Measurements from ENCODE around the gene FBN1.

Gene FBN1

DNA sequence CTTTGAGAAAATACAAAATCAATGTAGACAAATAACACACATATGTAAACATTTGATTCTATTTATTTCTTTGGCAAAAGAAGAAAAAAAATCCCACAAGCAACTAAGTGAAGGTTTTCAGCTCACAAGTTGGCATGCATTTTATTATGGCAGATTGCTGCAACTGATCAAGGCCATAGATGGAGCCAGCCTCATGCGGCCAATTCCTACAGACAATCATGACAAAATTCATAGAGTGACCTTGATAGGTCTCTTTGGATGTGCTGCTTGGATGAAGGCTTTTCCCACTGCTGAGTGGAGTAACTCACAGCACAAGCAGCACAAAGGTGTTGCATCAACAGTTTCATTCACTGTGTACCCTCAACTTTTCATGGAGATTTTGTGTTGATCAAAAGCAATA, 22.1 kb downstream of the FBN1 start:
- H3K36me3 ChIP-seq (ENCODE audit: control insufficient read depth in 2 of 2, insufficient read depth in 1 of 2, low read length in 2 of 2) = no peaks in the 10 kb centered on the region
- CTCF ChIA-PET = interaction anchor here (0.7 kb wide), 1 partner anchor 216 kb away, joined by 3 read pairs; no protein-coding TSS in a partner anchor
- no peaks in the 10 kb centered on the region for H3K4me1 ChIP-seq (ENCODE audit: control insufficient read depth, insufficient read depth, low read length)
- no peak overlapping the region for H3K4me3 ChIP-seq (ENCODE audit: low read depth, low read length)
- no peak overlapping the region for H3K27ac ChIP-seq (ENCODE audit: extremely low read depth, low read depth, low read length)
- H3K9me3 ChIP-seq (ENCODE audit: control insufficient read depth, insufficient read depth, low read depth, low read length) = no peaks in the 10 kb centered on the region
- POLR2A ChIA-PET = no interaction called here
- TF ChIP-seq, protein P1, sequence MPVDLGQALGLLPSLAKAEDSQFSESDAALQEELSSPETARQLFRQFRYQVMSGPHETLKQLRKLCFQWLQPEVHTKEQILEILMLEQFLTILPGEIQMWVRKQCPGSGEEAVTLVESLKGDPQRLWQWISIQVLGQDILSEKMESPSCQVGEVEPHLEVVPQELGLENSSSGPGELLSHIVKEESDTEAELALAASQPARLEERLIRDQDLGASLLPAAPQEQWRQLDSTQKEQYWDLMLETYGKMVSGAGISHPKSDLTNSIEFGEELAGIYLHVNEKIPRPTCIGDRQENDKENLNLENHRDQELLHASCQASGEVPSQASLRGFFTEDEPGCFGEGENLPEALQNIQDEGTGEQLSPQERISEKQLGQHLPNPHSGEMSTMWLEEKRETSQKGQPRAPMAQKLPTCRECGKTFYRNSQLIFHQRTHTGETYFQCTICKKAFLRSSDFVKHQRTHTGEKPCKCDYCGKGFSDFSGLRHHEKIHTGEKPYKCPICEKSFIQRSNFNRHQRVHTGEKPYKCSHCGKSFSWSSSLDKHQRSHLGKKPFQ (tag by site-specific recombination; IDR thresholded peaks at IDR 0.05) = no peak
- TF ChIP-seq MYNN (tag by site-specific recombination; IDR thresholded peaks at IDR 0.05; ENCODE audit: borderline replicate concordance) (no peak), ZBTB21 (tag by site-specific recombination; IDR thresholded peaks at IDR 0.05) (no peak), ZNF571 (tag by site-specific recombination; IDR thresholded peaks at IDR 0.05) (no peak), ZNF701 (tag by site-specific recombination; IDR thresholded peaks at IDR 0.05) (no peak), WT1 (tag by site-specific recombination; IDR thresholded peaks at IDR 0.05) (no peak), ZNF792 (tag by site-specific recombination; IDR thresholded peaks at IDR 0.05) (no peak)
- TF ChIP-seq, protein P2, sequence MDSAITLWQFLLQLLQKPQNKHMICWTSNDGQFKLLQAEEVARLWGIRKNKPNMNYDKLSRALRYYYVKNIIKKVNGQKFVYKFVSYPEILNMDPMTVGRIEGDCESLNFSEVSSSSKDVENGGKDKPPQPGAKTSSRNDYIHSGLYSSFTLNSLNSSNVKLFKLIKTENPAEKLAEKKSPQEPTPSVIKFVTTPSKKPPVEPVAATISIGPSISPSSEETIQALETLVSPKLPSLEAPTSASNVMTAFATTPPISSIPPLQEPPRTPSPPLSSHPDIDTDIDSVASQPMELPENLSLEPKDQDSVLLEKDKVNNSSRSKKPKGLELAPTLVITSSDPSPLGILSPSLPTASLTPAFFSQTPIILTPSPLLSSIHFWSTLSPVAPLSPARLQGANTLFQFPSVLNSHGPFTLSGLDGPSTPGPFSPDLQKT (IDR thresholded peaks at IDR 0.05; ENCODE audit: borderline replicate concordance, low read depth, low read length) = no peak

DNA sequence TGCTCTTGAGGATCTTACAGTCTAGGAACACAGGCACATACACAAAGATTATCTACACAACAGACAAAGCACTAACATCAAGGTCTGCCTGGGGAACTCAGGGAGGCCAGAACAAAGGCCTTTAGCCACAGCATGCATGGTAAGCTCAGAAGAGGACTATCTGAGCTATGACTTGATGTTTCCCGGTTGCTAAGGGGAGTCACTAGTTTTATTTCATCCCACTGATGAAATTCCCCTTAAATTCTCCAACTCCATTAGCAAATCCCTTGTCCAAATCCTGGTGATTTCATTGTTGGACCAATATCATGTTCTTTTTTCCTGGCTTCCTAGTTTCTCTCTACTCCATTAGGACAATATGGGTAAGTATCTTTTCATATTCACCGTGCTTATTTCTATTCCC, 23.3 kb downstream of the FBN1 start:
- Histone ChIP-seq H3K27ac (ENCODE audit: extremely low read depth, low read depth, low read length) (no peak overlapping the region), H3K9me3 (ENCODE audit: control insufficient read depth, insufficient read depth, low read depth, low read length) (no peaks in the 10 kb centered on the region), H3K36me3 (ENCODE audit: control insufficient read depth in 2 of 2, insufficient read depth in 1 of 2, low read length in 2 of 2) (no peaks in the 10 kb centered on the region), H3K4me3 (ENCODE audit: low read depth, low read length) (no peak overlapping the region), H3K4me1 (ENCODE audit: control insufficient read depth, insufficient read depth, low read length) (no peaks in the 10 kb centered on the region)
- POLR2A ChIA-PET = no interaction called here
- CTCF ChIA-PET = no interaction called here
- TF ChIP-seq, protein P3, sequence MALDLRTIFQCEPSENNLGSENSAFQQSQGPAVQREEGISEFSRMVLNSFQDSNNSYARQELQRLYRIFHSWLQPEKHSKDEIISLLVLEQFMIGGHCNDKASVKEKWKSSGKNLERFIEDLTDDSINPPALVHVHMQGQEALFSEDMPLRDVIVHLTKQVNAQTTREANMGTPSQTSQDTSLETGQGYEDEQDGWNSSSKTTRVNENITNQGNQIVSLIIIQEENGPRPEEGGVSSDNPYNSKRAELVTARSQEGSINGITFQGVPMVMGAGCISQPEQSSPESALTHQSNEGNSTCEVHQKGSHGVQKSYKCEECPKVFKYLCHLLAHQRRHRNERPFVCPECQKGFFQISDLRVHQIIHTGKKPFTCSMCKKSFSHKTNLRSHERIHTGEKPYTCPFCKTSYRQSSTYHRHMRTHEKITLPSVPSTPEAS (tag by site-specific recombination; IDR thresholded peaks at IDR 0.05) = no peak
- TF ChIP-seq ZNF837 (tag by site-specific recombination; IDR thresholded peaks at IDR 0.05) (no peak), ZNF274 (IDR thresholded peaks at IDR 0.05; ENCODE audit: low read length) (no peak), ZNF274 (tag by site-specific recombination; IDR thresholded peaks at IDR 0.05; ENCODE audit: borderline replicate concordance) (no peak), ZNF768 (tag by site-specific recombination; IDR thresholded peaks at IDR 0.05) (no peak), KLF16 (tag by site-specific recombination; IDR thresholded peaks at IDR 0.05) (no peak), ZNF621 (tag by site-specific recombination; IDR thresholded peaks at IDR 0.05) (no peak), ZNF132 (tag by site-specific recombination; IDR thresholded peaks at IDR 0.05; ENCODE audit: borderline replicate concordance) (no peak), ZNF664 (tag by site-specific recombination; IDR thresholded peaks at IDR 0.05) (no peak), ZBTB17 (tag by site-specific recombination; IDR thresholded peaks at IDR 0.05) (no peak), ZSCAN16 (tag by site-specific recombination; IDR thresholded peaks at IDR 0.05) (no peak), ZNF146 (tag by site-specific recombination; IDR thresholded peaks at IDR 0.05) (no peak), ZEB2 (tag by site-specific recombination; IDR thresholded peaks at IDR 0.05) (no peak), ZNF174 (tag by site-specific recombination; IDR thresholded peaks at IDR 0.05) (no peak), ZNF785 (tag by site-specific recombination; IDR thresholded peaks at IDR 0.05) (no peak)
- TF ChIP-seq, protein P2 (IDR thresholded peaks at IDR 0.05; ENCODE audit: borderline replicate concordance, low read depth, low read length) = no peak
- TF ChIP-seq, protein P4, sequence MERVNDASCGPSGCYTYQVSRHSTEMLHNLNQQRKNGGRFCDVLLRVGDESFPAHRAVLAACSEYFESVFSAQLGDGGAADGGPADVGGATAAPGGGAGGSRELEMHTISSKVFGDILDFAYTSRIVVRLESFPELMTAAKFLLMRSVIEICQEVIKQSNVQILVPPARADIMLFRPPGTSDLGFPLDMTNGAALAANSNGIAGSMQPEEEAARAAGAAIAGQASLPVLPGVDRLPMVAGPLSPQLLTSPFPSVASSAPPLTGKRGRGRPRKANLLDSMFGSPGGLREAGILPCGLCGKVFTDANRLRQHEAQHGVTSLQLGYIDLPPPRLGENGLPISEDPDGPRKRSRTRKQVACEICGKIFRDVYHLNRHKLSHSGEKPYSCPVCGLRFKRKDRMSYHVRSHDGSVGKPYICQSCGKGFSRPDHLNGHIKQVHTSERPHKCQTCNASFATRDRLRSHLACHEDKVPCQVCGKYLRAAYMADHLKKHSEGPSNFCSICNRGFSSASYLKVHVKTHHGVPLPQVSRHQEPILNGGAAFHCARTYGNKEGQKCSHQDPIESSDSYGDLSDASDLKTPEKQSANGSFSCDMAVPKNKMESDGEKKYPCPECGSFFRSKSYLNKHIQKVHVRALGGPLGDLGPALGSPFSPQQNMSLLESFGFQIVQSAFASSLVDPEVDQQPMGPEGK (tag by site-specific recombination; IDR thresholded peaks at IDR 0.05) = no peak
- TF ChIP-seq, protein P5, sequence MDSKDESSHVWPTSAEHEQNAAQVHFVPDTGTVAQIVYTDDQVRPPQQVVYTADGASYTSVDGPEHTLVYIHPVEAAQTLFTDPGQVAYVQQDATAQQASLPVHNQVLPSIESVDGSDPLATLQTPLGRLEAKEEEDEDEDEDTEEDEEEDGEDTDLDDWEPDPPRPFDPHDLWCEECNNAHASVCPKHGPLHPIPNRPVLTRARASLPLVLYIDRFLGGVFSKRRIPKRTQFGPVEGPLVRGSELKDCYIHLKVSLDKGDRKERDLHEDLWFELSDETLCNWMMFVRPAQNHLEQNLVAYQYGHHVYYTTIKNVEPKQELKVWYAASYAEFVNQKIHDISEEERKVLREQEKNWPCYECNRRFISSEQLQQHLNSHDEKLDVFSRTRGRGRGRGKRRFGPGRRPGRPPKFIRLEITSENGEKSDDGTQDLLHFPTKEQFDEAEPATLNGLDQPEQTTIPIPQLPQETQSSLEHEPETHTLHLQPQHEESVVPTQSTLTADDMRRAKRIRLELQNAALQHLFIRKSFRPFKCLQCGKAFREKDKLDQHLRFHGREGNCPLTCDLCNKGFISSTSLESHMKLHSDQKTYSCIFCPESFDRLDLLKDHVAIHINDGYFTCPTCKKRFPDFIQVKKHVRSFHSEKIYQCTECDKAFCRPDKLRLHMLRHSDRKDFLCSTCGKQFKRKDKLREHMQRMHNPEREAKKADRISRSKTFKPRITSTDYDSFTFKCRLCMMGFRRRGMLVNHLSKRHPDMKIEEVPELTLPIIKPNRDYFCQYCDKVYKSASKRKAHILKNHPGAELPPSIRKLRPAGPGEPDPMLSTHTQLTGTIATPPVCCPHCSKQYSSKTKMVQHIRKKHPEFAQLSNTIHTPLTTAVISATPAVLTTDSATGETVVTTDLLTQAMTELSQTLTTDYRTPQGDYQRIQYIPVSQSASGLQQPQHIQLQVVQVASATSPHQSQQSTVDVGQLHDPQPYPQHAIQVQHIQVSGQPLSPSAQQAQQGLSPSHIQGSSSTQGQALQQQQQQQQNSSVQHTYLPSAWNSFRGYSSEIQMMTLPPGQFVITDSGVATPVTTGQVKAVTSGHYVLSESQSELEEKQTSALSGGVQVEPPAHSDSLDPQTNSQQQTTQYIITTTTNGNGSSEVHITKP (tag by site-specific recombination; IDR thresholded peaks at IDR 0.05) = no peak

Data from HEK293 (cell line).